SU-DHL-6 (cell line): ENCODE results near the gene TXNRD2.

Experiments
- EZH2phosphoT487 ChIP-seq: fragments of 200-600 bp; sonication (generic), shearing (Covaris generic); conservative IDR thresholded peaks from 2 replicates; pipeline ENCODE4 v1.6.1; 2018; ENCODE audit warnings: mild to moderate bottlenecking, antibody characterized with exemption, low read length, moderate library complexity, mixed read lengths
- TF ChIP-seq, protein P1 (sequence below): fragments of 200-600 bp; sonication (generic); IDR thresholded peaks from one replicate; pipeline ENCODE4 v1.5.1; 2017; ENCODE audit warnings: antibody characterized with exemption, mild to moderate bottlenecking, low read length, moderate library complexity; ENCODE audit not compliant: insufficient read depth, poor library complexity, severe bottlenecking

DNA sequence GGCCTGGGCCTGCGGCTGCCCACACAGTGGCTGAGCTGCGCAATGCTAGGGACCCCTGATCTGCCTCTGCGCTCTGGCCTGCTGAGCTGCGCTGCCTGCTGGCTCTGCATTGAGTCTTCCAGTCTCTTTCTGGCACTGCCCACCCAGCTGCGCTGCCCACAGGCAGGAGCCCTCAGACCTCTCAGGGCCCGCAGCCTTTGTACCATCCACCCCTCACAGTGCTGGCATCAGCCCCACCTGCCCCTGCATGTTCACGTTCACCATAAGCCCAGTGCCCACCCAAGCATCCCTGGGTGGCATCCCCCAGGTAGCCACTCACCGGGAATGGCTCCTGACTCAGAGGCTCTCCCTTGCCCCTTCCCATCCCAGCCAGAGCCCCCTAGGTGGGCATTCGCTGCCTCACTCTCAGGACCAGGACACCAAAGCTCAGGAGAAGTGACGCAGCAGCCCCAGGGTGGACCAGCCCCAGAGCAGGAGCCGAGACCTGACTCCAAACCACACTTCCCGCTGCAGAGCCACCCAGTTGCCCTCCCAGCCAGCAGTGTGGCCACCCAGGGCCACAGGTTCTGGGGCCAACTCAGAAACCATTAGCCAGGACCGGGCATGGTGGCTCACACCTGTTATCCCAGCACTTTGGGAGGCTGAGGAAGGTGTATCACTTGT, 21.8 kb downstream of the TXNRD2 start:
- TF ChIP-seq, protein P1, sequence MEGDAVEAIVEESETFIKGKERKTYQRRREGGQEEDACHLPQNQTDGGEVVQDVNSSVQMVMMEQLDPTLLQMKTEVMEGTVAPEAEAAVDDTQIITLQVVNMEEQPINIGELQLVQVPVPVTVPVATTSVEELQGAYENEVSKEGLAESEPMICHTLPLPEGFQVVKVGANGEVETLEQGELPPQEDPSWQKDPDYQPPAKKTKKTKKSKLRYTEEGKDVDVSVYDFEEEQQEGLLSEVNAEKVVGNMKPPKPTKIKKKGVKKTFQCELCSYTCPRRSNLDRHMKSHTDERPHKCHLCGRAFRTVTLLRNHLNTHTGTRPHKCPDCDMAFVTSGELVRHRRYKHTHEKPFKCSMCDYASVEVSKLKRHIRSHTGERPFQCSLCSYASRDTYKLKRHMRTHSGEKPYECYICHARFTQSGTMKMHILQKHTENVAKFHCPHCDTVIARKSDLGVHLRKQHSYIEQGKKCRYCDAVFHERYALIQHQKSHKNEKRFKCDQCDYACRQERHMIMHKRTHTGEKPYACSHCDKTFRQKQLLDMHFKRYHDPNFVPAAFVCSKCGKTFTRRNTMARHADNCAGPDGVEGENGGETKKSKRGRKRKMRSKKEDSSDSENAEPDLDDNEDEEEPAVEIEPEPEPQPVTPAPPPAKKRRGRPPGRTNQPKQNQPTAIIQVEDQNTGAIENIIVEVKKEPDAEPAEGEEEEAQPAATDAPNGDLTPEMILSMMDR = no peak
- no peak for TF ChIP-seq EZH2phosphoT487
